Stimulated activated naive CD8-positive, alpha-beta T cell treated with anti-CD3 and anti-CD28 coated beads, Interleukin-15, amount 100 ng/mL, for 72 hours (primary cell): ENCODE measurements around the gene SSNA1.

Source experiments
- ATAC-seq: fragments of 150-1000 bp; cut with Tn5 transposase; 2 replicates; pipeline ENCODE4 v1.10.0; 2021; ENCODE audit warnings: mild to moderate bottlenecking, moderate library complexity
- DNase-seq, 2 donors: peaks; one replicate each; pipeline ENCODE4 v3.0.0; 2021 to 2022
- H3K27ac Mint-ChIP-seq, 2 donors: one replicate each; pipeline ENCODE4 v1.8.0; 2022; ENCODE audit warnings: mild to moderate bottlenecking in 2 of 2, mixed read lengths in 2 of 2, moderate library complexity in 2 of 2
- H3K27me3 Mint-ChIP-seq: one replicate; pipeline ENCODE4 v1.8.0; 2022; ENCODE audit warnings: mixed read lengths
- H3K4me1 Mint-ChIP-seq: one replicate; pipeline ENCODE4 v1.8.0; 2022; ENCODE audit warnings: mild to moderate bottlenecking, mixed read lengths
- H3K4me3 Mint-ChIP-seq, 2 donors: one replicate each; pipeline ENCODE4 v1.8.0; 2022; ENCODE audit warnings: mild to moderate bottlenecking in 2 of 2, mixed read lengths in 2 of 2, moderate library complexity in 1 of 2
- H3K9me3 Mint-ChIP-seq, 2 donors: one replicate each; pipeline ENCODE4 v1.8.0; 2022; ENCODE audit warnings: mixed read lengths in 2 of 2

The SSNA1 gene

GRCh38 chr9:137148661-137149060 lies 39.8 kb upstream of the SSNA1 start:
- DNase-seq (no peak), ATAC-seq (no peak)
- Mint-ChIP-seq H3K27ac (no peak overlapping the region), H3K4me3 (no peak overlapping the region), H3K4me1 (peaks cover 22% of the 10 kb centered on the region), H3K27me3 (peaks cover 43% of the 10 kb centered on the region), H3K9me3 (no peaks in the 10 kb centered on the region)

GRCh38 chr9:137149363-137149762 lies 39.1 kb upstream of the SSNA1 start:
- Mint-ChIP-seq H3K9me3 (no peaks in the 10 kb centered on the region), H3K27me3 (peaks cover 36% of the 10 kb centered on the region), H3K27ac (no peak overlapping the region), H3K4me1 (peaks cover 22% of the 10 kb centered on the region), H3K4me3 (no peak overlapping the region)
- ATAC-seq (no peak), DNase-seq (no peak)

- Mint-ChIP-seq H3K9me3 (no peaks in the 10 kb centered on the region), H3K27me3 (peaks cover 38% of the 10 kb centered on the region), H3K27ac (no peak overlapping the region), H3K4me3 (peak overlapping the region; percentile 17 to 59), H3K4me1 (peaks cover 22% of the 10 kb centered on the region)
- ATAC-seq (no peak), DNase-seq (no peak)
Observed at GRCh38 chr9:137149942-137150616, 38.4 kb upstream of the SSNA1 start.

GRCh38 chr9:137150617-137151457 lies 37.6 kb upstream of the SSNA1 start:
- no peaks in the 10 kb centered on the region for H3K9me3 Mint-ChIP-seq
- H3K27me3 Mint-ChIP-seq = peaks cover 43% of the 10 kb centered on the region
- DNase-seq (peak; percentile 90 to 94), ATAC-seq (peak; percentile 62)
- peaks cover 23% of the 10 kb centered on the region for H3K4me1 Mint-ChIP-seq
- H3K4me3 Mint-ChIP-seq = peak overlapping the region; percentile 54 to 59
- H3K27ac Mint-ChIP-seq = no peak overlapping the region

GRCh38 chr9:137152844-137153405 lies 35.6 kb upstream of the SSNA1 start:
- no peak for DNase-seq
- Mint-ChIP-seq H3K4me1 (peaks cover 42% of the 10 kb centered on the region), H3K4me3 (no peak overlapping the region), H3K27me3 (peaks cover 44% of the 10 kb centered on the region), H3K27ac (no peak overlapping the region), H3K9me3 (no peaks in the 10 kb centered on the region)
- no peak for ATAC-seq

- Mint-ChIP-seq H3K4me1 (peaks cover 44% of the 10 kb centered on the region), H3K9me3 (no peaks in the 10 kb centered on the region), H3K4me3 (peak overlapping the region; percentile 73 to 77), H3K27ac (no peak overlapping the region), H3K27me3 (peaks cover 72% of the 10 kb centered on the region)
- ATAC-seq (peak; percentile 71), DNase-seq (peak; percentile 65 to 67)
Observed at GRCh38 chr9:137156567-137157375, 31.7 kb upstream of the SSNA1 start.

GRCh38 chr9:137157618-137158415 lies 30.7 kb upstream of the SSNA1 start:
- ATAC-seq = no peak
- Mint-ChIP-seq H3K27ac (peak overlapping the region in 1 of 2 donors; percentile 46), H3K4me1 (peaks cover 43% of the 10 kb centered on the region), H3K27me3 (peaks cover 78% of the 10 kb centered on the region), H3K9me3 (no peaks in the 10 kb centered on the region), H3K4me3 (peak overlapping the region in 1 of 2 donors; percentile 46)
- DNase-seq = no peak

GRCh38 chr9:137158625-137159024 lies 29.9 kb upstream of the SSNA1 start:
- Mint-ChIP-seq H3K27me3 (peaks cover 86% of the 10 kb centered on the region), H3K4me3 (no peak overlapping the region), H3K4me1 (peaks cover 43% of the 10 kb centered on the region), H3K27ac (no peak overlapping the region), H3K9me3 (no peaks in the 10 kb centered on the region)
- DNase-seq (no peak), ATAC-seq (no peak)

- no peak overlapping the region for H3K27ac Mint-ChIP-seq
- no peaks in the 10 kb centered on the region for H3K9me3 Mint-ChIP-seq
- H3K4me1 Mint-ChIP-seq = peaks cover 43% of the 10 kb centered on the region
- H3K4me3 Mint-ChIP-seq = no peak overlapping the region
- ATAC-seq = no peak
- DNase-seq = no peak
- peaks cover 92% of the 10 kb centered on the region for H3K27me3 Mint-ChIP-seq
Observed at GRCh38 chr9:137159105-137160053, 29.1 kb upstream of the SSNA1 start.

- peaks cover 93% of the 10 kb centered on the region for H3K27me3 Mint-ChIP-seq
- ATAC-seq = no peak
- H3K4me3 Mint-ChIP-seq = no peak overlapping the region
Observed at GRCh38 chr9:137160054-137160425, 28.4 kb upstream of the SSNA1 start.

GRCh38 chr9:137160716-137161557 lies 27.5 kb upstream of the SSNA1 start:
- H3K9me3 Mint-ChIP-seq = no peaks in the 10 kb centered on the region
- DNase-seq (no peak), ATAC-seq (no peak)
- H3K4me3 Mint-ChIP-seq = no peak overlapping the region
- H3K27ac Mint-ChIP-seq = no peak overlapping the region
- H3K4me1 Mint-ChIP-seq = peaks cover 41% of the 10 kb centered on the region
- peaks cover 93% of the 10 kb centered on the region for H3K27me3 Mint-ChIP-seq

More at GRCh38 chr9:137160054-137160425, 28.4 kb upstream of the SSNA1 start:
- no peaks in the 10 kb centered on the region for H3K9me3 Mint-ChIP-seq
- DNase-seq = no peak
- peaks cover 43% of the 10 kb centered on the region for H3K4me1 Mint-ChIP-seq
- no peak overlapping the region for H3K27ac Mint-ChIP-seq

GRCh38 chr9:137161558-137162486 lies 26.7 kb upstream of the SSNA1 start:
- H3K4me3 Mint-ChIP-seq = peak overlapping the region; percentile 33 to 35
- DNase-seq (no peak), ATAC-seq (no peak)
- no peak overlapping the region for H3K27ac Mint-ChIP-seq
- no peaks in the 10 kb centered on the region for H3K9me3 Mint-ChIP-seq
- peaks cover 33% of the 10 kb centered on the region for H3K4me1 Mint-ChIP-seq
- peaks cover 93% of the 10 kb centered on the region for H3K27me3 Mint-ChIP-seq
